HepG2 (cell line): ENCODE measurements around the gene PLIN4.

ENCODE experiments used
- AGO1 ChIP-seq: fragments of 200-400 bp; formaldehyde crosslinking; IDR thresholded peaks from 2 replicates; pipeline ENCODE4 v1.6.1; 2017; ENCODE audit warnings: mild to moderate bottlenecking, low read depth, low read length, moderate library complexity; ENCODE audit not compliant: poor library complexity, severe bottlenecking
- FOXJ3 ChIP-seq: sonication (generic); formaldehyde crosslinking; IDR thresholded peaks from 2 replicates; pipeline ENCODE4 v1.4.0; 2020; ENCODE audit warnings: missing genetic modification reagents, mild to moderate bottlenecking, borderline replicate concordance
- KMT2A ChIP-seq: sonication (generic); formaldehyde crosslinking; IDR thresholded peaks from 2 replicates; pipeline ENCODE4 v1.4.0; 2020; ENCODE audit warnings: missing genetic modification reagents
- NAIF1 ChIP-seq: sonication (generic); formaldehyde crosslinking; IDR thresholded peaks from 2 replicates; pipeline ENCODE4 v1.5.0; 2020; ENCODE audit warnings: mild to moderate bottlenecking, missing genetic modification reagents, borderline replicate concordance
- NR2F2 ChIP-seq: IDR thresholded peaks from 2 replicates; pipeline ENCODE4 v1.6.1; 2012; ENCODE audit warnings: low read depth, inconsistent platforms, borderline replicate concordance
- REPIN1 ChIP-seq: sonication (generic); formaldehyde crosslinking; IDR thresholded peaks from 2 replicates; pipeline ENCODE4 v1.8.0; 2022; ENCODE audit warnings: missing genetic modification reagents, low read depth, mild to moderate bottlenecking, borderline replicate concordance
- ZNF484 ChIP-seq: sonication (generic); formaldehyde crosslinking; IDR thresholded peaks from 2 replicates; pipeline ENCODE4 v1.5.1; 2020; ENCODE audit warnings: mild to moderate bottlenecking, low read depth, missing genetic modification reagents, borderline replicate concordance
- TF ChIP-seq, protein P1 (sequence below): sonication (generic); formaldehyde crosslinking; IDR thresholded peaks from 2 replicates; pipeline ENCODE4 v1.4.0; 2020; ENCODE audit warnings: missing genetic modification reagents

DNA sequence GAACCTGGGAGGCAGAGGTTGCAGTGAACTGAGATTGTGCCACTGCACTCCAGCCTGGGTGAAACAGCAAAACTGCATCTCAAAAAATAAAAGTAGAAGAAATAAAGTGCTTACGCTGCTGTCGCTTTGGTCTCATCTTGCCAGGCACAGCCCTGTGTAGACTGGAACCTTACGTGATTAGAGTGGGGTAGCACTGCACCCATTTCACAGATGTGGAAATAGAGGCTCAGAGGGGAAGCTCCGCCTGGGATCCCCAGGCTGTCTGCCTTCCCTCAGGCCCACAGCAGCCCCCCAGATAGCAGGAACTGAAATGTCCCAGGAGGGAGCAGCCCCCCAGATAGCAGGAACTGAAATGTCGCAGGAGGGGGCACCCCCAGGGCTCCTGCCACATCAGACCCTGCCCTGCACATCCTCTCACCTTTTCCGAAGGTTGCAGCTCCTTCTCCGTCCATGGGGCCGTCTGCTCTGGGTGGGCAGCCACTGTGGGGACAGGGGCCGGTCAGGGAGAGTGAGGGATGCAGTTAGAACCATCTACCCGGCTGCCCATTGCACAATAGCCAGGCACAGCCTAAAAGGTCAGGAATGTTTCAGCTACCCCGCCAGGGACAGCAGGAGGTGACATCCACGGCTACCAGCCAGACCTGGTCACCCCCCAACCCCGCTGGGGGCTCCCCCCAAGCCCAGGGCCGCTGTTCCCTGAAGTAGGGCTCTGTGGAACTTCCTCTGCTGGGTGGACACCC is 1.9 kb downstream of the PLIN4 start:
- TF ChIP-seq NR2F2: no peak
- TF ChIP-seq FOXJ3: no peak
- TF ChIP-seq KMT2A (CRISPR knock-in tag): no peak
- TF ChIP-seq NAIF1: no peak
- no peak for TF ChIP-seq REPIN1 (CRISPR knock-in tag)
- no peak for TF ChIP-seq ZNF484
- TF ChIP-seq, protein P1, sequence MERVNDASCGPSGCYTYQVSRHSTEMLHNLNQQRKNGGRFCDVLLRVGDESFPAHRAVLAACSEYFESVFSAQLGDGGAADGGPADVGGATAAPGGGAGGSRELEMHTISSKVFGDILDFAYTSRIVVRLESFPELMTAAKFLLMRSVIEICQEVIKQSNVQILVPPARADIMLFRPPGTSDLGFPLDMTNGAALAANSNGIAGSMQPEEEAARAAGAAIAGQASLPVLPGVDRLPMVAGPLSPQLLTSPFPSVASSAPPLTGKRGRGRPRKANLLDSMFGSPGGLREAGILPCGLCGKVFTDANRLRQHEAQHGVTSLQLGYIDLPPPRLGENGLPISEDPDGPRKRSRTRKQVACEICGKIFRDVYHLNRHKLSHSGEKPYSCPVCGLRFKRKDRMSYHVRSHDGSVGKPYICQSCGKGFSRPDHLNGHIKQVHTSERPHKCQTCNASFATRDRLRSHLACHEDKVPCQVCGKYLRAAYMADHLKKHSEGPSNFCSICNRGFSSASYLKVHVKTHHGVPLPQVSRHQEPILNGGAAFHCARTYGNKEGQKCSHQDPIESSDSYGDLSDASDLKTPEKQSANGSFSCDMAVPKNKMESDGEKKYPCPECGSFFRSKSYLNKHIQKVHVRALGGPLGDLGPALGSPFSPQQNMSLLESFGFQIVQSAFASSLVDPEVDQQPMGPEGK (CRISPR knock-in tag): no peak
- TF ChIP-seq AGO1: no peak
